ENCODE results near the gene THUMPD2.

DNA sequence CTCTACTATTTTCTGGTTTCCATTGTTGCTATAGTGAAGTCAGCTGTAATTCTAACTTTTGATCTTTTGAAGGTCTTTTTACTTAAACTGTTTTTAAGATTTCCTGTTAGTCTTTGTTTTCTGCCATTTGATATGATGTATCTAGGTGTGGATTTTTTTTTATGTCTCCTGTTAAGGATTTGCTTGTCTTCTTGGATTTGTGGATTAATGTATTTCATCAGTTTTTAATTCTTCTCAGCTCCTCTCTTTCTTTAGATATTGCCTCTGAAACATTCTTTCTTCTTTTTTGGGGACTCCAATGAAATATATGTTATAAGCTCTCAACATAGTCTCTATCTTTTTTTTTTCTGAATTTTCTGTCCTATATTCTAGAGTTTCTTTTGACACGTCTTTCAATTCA is 24.8 kb upstream of the THUMPD2 start:
- TF ChIP-seq, protein P1, sequence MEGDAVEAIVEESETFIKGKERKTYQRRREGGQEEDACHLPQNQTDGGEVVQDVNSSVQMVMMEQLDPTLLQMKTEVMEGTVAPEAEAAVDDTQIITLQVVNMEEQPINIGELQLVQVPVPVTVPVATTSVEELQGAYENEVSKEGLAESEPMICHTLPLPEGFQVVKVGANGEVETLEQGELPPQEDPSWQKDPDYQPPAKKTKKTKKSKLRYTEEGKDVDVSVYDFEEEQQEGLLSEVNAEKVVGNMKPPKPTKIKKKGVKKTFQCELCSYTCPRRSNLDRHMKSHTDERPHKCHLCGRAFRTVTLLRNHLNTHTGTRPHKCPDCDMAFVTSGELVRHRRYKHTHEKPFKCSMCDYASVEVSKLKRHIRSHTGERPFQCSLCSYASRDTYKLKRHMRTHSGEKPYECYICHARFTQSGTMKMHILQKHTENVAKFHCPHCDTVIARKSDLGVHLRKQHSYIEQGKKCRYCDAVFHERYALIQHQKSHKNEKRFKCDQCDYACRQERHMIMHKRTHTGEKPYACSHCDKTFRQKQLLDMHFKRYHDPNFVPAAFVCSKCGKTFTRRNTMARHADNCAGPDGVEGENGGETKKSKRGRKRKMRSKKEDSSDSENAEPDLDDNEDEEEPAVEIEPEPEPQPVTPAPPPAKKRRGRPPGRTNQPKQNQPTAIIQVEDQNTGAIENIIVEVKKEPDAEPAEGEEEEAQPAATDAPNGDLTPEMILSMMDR (IDR thresholded peaks at IDR 0.05) = no peak
- TF ChIP-seq POLR2A (IDR thresholded peaks at IDR 0.05) (no peak), POLR2AphosphoS5 (IDR thresholded peaks at IDR 0.05) (no peak)
